Measurements from ENCODE around the gene GNAI3.
A peak's percentile ranks its signal among the peaks of the same experiment; 100 is the strongest.

- peak; percentile 86 to 97 for TF ChIP-seq CTCF (IDR thresholded peaks at IDR 0.05; ENCODE audit: extremely low read depth in 1 of 2, insufficient read depth in 1 of 2, low read depth in 1 of 2, low read length in 2 of 2)
- no peak for TF ChIP-seq POLR2AphosphoS5 (IDR thresholded peaks at IDR 0.05; ENCODE audit: insufficient read depth, low read depth, low read length)
- no peak for TF ChIP-seq EZH2 (IDR thresholded peaks at IDR 0.05; ENCODE audit: borderline replicate concordance, low read depth, low read length, severe bottlenecking)
These were observed 15.9 kb upstream of the GNAI3 start for GRCh38 chr1:109532365-109533136.

All from endothelial cell of umbilical vein (primary cell).